AG08396 (cell line): Measurements from ENCODE around the gene MAGIX.

ENCODE experiments used
- DNase-seq: peaks from one replicate; pipeline ENCODE4 v3.0.0; 2012; ENCODE audit warnings: low spot score, mixed read lengths

The MAGIX gene

DNA sequence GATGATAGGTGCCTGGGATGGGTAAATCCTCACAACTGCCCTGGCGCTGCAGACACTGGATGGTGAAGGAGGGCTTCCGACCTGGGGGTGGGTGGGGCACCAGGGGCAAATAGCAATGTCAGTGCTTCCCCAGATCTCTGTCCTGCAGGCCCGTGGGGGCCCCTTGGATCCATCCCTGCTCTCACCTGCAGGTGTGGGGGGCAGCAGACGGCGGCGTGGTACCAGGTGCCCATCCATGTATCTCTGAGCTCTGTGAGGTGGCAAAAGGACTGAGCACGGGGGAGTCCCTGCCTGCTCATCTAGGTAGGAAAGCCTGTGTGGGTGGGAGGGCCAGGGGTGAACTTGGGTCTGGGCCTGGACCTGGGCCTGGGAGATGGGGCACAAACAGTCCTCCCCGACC, 44.0 kb downstream of the MAGIX start:
- DNase-seq: no peak

DNA sequence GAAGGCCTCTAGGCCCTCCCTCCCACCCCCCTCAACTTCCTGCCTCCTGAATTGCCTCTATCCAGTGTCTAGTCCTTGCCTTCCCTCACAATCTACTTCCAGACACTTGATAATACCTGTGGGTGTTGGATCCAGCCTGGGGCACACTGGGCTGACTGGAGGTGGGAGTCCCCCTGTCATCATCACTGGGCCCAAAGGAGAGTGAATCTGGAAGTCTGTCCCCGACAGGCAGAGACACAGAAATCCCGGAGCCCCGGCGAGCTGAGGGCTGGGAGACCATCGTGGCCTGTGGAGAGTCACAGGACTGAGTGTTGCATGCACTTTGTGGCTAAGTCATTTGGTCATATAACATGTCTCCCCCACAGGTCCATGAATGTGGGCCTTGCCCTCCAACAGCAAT, 45.8 kb downstream of the MAGIX start:
- no peak for DNase-seq

DNA sequence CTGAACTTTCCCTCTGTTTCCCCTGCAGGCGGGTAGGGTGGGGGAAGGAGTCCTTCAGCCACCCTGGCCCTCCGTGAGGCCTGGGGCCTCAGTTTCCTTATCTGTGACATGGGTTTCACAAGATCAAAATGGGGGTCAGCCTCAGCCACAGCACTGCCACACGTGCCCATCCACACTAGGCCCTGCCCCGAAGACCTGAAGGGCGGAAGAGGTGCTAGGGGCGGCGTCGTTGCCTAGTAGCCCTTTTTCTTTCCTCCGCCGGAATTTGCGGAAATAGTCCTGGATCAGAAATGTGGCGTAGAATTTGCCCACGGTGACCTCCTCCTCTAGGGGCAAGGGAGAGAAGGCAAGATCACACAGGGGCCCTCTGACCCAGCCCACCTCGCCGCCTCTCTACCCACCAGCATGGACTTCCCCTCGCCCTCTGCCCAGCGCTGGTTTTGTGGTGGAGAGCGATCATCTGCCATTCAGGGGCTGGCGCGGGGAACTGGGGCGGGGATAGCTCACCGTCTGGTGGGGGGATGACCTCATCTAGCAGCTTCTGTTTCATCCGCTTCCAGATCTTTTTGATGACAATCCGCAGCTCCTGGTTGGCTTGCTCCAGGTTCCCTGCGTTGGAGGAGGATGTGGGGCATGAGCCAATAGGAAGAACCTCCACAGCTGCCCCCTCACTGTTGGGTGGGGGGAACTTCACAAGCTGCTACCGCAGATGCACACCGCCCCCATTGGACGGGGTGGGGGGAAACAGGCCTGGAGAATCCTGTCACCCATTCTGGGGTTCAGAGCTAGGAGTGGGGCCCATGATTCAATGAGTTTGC, 47.1 kb downstream of the MAGIX start:
- DNase-seq: no peak

DNA sequence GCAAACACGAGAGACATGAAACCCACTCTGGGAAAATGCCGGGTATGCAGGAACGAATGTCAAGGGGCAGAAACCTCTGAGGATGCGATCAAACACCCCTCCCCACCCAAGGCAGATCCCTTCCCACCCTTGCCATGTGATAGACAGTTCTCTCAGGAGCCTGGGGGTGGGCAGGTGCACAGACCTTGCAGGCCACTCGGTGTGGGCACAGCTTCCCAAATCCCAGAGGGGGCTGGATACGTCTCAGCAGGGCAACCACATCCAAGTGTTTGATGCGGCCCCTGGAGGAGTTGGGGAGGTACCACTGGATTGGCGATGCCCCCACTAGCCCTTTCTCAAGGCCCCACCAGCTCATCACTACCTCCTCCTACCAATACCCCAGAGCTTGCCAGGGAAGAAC, 47.8 kb downstream of the MAGIX start:
- DNase-seq: no peak

DNA sequence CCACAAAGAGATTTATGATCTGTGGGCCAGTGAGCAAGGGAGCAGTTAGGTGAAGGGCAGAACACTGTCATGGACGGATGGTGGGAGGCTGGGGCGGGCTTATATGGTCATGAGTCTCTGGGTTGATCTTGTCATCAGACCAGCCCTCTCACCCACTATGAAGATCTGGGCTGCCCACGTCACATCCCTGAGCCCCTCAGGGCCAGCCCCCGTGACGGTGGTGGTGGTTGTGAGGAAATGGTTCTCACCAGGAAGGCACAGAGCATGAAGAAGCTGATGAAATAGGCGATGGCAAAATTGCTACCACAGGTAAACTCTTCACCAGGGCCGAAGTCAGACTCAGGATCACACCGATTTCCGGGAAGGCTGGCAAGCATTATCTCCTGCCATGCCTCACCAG, 48.5 kb downstream of the MAGIX start:
- no peak for DNase-seq

DNA sequence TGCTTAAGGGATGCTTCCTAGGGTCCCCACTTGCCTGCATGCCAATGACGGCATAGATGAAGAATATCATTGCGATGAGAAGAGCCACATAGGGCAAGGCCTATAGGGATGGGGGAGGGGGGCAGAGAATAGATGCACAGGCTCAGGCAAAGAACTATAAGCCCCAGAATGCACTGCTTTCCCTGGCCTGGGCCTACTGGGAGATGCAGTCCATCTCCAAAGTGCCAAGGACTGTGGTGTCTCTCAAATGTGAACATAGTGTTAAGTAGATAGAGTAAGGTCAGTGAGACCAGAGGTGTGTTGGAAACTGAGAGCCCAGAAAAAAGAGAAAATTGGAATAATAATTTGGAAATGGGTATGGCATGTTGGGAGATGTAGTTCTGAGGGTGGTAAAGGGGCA, 49.7 kb downstream of the MAGIX start:
- no peak for DNase-seq

DNA sequence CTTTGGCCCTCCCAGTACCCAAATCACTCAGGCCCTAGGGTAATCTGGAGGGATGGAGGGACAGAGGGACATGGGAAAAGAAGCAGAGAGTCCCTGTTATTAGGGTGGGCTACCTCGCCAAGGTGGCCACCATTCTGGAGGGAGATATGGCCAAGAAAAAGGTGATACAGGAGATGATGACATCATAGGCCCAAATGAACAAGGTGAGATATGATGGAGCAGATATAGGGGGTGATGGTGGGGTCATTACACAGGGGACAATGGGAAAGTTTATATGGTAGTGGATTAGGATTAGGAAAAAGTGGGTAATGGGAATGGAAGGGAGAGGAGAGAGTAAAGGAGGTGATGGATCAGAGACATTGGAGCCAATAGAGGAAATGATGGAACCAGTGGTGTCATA, 50.3 kb downstream of the MAGIX start:
- no peak for DNase-seq

DNA sequence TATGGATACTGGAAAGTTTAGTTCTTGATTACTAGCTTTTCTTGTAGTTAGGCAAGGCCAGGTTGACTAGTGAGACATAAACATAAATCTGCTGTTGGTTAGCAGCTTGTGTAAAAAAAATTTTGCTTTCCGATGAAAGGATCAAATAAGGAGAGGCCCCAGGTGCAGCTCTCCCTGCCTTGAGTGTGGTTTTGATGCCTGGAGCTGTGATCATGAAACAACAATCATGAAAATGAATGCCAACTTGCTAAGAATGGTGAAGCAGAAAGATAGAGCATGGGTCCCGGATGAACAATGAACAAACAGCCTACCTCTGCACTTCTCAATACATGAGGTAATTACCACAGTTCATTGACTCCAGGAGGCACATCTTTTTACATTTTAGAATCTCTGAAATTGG, 51.9 kb downstream of the MAGIX start:
- no peak for DNase-seq

DNA sequence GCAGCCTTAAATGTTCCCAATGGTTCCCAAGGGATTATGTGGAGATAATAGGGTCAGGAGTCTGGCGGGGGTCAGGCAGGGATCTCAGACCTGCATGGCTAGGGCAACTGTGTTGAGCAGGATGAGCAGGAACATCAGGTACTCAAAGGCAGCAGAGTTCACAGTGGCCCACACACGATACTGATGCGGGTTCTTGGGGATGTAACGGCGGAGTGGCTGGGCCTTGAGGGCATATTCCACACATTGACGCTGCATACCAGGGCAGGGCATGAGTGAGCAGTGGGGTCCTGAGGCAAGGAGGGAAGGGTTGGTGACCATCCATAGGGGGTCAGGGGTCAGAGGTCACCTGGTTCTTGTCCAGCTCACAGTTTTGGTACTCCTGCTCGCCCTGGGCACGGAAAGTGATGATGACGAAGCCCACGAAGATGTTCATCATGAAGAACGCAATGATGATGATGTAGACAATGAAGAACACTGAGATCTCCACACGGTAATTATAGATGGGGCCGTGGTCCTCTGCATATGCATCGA, 52.5 kb downstream of the MAGIX start:
- no peak for DNase-seq
